Stimulated activated effector memory CD8-positive, alpha-beta T cell treated with anti-CD3 and anti-CD28 coated beads, Interleukin-12 subunit alpha, Interleukin-12 subunit beta, amount 100 ng/mL, for 72 hours (primary cell): ENCODE data around the gene MAP3K15.

Experiments used
- ATAC-seq: fragments of 150-1000 bp; cut with Tn5 transposase; 2 replicates; pipeline ENCODE4 v1.10.0; 2021
- DNase-seq, 2 donors: peaks; one replicate each; pipeline ENCODE4 v3.0.0; 2021 to 2022; ENCODE audit warnings: low spot score in 2 of 2
- H3K27ac Mint-ChIP-seq: one replicate; pipeline ENCODE4 v1.8.0; 2022; ENCODE audit warnings: mild to moderate bottlenecking, mixed read lengths
- H3K36me3 Mint-ChIP-seq: one replicate; pipeline ENCODE4 v1.8.0; 2022; ENCODE audit warnings: mild to moderate bottlenecking, mixed read lengths
- H3K4me1 Mint-ChIP-seq: one replicate; pipeline ENCODE4 v1.8.0; 2022; ENCODE audit warnings: mixed read lengths
- H3K4me3 Mint-ChIP-seq: one replicate; pipeline ENCODE4 v1.8.0; 2022; ENCODE audit warnings: mild to moderate bottlenecking, mixed read lengths
- H3K9me3 Mint-ChIP-seq: one replicate; pipeline ENCODE4 v1.8.0; 2022; ENCODE audit warnings: mixed read lengths

The MAP3K15 gene

DNA sequence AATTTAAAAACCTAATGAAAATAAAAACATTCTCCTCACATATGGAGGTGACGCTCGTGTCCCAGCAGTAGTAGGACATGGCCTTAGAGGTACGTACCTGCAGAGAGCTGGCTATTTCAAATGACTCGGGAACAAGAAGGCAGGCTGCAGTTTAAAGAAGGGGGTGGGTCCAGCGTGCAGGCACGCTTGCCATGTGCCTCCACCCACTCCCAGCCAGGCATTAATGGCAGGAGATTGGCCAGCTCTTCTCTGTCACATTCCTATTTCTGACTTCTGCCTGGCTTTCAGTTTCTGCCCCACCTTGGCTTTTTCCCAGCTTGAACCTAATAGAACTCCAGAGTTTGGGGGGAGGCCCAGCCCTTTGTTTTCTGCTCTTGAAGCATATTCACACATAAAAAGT lies 154.4 kb downstream of the MAP3K15 start:
- no peak for ATAC-seq
- Mint-ChIP-seq H3K4me1 (no peaks in the 10 kb centered on the region), H3K27ac (no peak overlapping the region), H3K9me3 (no peaks in the 10 kb centered on the region), H3K36me3 (peaks cover 82% of the 10 kb centered on the region), H3K4me3 (no peak overlapping the region)
- no peak for DNase-seq

GRCh38 chrX:19358521-19358920 lies 156.8 kb downstream of the MAP3K15 start:
- ATAC-seq, result no peak
- H3K27ac Mint-ChIP-seq, result no peak overlapping the region
- no peak overlapping the region for H3K4me3 Mint-ChIP-seq
- H3K4me1 Mint-ChIP-seq, result no peaks in the 10 kb centered on the region
- DNase-seq, result no peak
- H3K36me3 Mint-ChIP-seq, result peaks cover 90% of the 10 kb centered on the region
- no peaks in the 10 kb centered on the region for H3K9me3 Mint-ChIP-seq

DNA sequence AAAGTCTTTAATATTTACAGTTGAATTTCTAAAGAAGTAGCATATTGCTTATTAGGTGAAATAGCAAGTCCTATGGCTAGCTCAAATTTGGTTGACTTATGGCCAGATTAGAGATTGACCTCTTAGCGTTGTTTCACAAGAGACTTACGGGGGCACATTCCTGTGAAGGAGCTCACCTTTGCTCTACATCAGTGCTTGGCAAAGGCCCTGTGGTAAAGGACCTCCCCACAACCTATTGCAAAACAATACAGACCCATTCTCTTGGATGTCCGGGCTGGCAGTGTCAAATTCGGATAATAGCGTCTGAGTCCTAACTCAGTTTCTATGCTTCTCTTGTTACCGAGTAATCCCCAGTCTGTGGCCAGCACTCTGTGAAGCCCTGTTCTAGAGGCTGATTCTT lies 160.7 kb downstream of the MAP3K15 start:
- Mint-ChIP-seq H3K27ac (no peak overlapping the region), H3K9me3 (no peaks in the 10 kb centered on the region), H3K4me3 (no peak overlapping the region), H3K4me1 (peaks cover 7% of the 10 kb centered on the region), H3K36me3 (peaks cover 90% of the 10 kb centered on the region)
- no peak for ATAC-seq
- DNase-seq, result no peak

GRCh38 chrX:19350941-19351384 lies 164.3 kb downstream of the MAP3K15 start:
- H3K9me3 Mint-ChIP-seq, result no peaks in the 10 kb centered on the region
- H3K4me3 Mint-ChIP-seq, result no peak overlapping the region
- peaks cover 75% of the 10 kb centered on the region for H3K36me3 Mint-ChIP-seq
- peaks cover 7% of the 10 kb centered on the region for H3K4me1 Mint-ChIP-seq
- ATAC-seq, result peak; percentile 97
- DNase-seq, result no peak
- peak overlapping the region; percentile 79 for H3K27ac Mint-ChIP-seq

DNA sequence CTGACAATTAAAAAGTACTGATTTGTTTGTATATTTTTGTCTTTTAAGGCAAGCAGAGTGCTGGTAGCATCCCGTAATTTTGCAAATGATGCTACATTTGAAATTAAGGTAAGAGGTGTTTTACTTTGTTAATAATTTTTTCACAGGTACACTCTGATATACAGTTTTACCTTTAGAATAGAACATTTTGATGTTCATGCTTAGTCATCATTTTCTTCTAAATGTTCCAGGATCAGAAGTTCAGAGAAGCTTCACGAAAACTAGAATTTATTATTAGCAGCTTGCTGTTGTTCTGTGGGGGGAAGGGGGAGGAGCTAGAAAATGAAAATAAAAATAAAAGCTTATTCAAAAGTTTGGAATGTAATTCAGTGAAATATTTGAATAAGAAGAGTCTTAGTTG lies 166.0 kb downstream of the MAP3K15 start:
- Mint-ChIP-seq H3K9me3 (no peaks in the 10 kb centered on the region), H3K27ac (no peak overlapping the region), H3K4me1 (peaks cover 7% of the 10 kb centered on the region), H3K36me3 (peaks cover 61% of the 10 kb centered on the region), H3K4me3 (no peak overlapping the region)
- ATAC-seq (no peak), DNase-seq (no peak)

GRCh38 chrX:19347916-19348315 lies 167.4 kb downstream of the MAP3K15 start:
- no peak overlapping the region for H3K4me3 Mint-ChIP-seq
- no peaks in the 10 kb centered on the region for H3K9me3 Mint-ChIP-seq
- no peak overlapping the region for H3K27ac Mint-ChIP-seq
- H3K36me3 Mint-ChIP-seq, result peaks cover 48% of the 10 kb centered on the region
- peaks cover 11% of the 10 kb centered on the region for H3K4me1 Mint-ChIP-seq
- DNase-seq (no peak), ATAC-seq (no peak)

- peaks cover 5% of the 10 kb centered on the region for H3K4me1 Mint-ChIP-seq
- H3K9me3 Mint-ChIP-seq, result no peaks in the 10 kb centered on the region
- H3K36me3 Mint-ChIP-seq, result peaks cover 15% of the 10 kb centered on the region
- peak overlapping the region; percentile 85 for H3K27ac Mint-ChIP-seq
- H3K4me3 Mint-ChIP-seq, result peak overlapping the region; percentile 82
- DNase-seq (no peak), ATAC-seq (no peak)
These were observed 170.6 kb downstream of the MAP3K15 start for GRCh38 chrX:19344661-19345060.

DNA sequence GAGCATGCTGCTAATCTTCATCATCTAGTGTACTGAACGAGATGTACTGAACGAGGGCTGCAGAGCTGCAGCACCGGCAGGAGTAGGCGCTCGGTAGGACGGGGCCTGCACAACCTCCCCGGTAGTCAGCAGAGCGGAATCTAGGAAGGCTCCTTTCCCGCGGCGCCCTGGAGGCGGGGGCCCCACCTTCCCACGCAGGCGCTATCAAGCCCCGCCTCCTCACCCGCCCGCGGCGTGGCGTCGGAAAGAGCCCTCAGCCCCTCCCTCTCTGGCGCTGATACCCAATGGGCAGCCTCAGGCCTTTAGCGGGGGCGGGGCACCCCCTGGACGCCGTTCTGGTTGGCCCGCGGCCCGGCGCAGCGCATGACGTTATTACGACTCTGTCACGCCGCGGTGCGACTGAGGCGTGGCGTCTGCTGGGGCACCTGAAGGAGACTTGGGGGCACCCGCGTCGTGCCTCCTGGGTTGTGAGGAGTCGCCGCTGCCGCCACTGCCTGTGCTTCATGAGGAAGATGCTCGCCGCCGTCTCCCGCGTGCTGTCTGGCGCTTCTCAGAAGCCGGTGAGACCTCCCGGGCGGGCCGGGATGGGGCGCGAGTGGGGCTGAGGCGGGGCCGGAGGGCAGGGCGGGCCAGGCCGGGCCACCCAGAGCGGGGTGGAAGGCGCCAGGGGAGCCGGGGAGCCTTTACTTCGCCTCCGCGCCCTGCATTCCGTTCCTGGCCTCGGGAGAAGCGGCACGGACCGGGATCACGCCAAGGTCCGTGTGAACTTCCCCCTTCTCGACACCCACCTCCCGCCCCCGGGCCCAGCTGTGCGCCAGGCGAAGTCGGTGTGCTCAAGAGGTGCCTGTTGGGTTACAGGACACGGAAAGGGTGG lies 171.5 kb downstream of the MAP3K15 start, which contains the start of gene PDHA1:
TSS of gene PDHA1 (plus strand) at position 393 of the 874 bp plus-strand sequence. CDS start at position 504, 111 bp downstream.
- H3K9me3 Mint-ChIP-seq, result no peaks in the 10 kb centered on the region
- ATAC-seq (peak; percentile 98), DNase-seq (peak; percentile 74 to 90)
- peaks cover 5% of the 10 kb centered on the region for H3K4me1 Mint-ChIP-seq
- H3K36me3 Mint-ChIP-seq, result peaks cover 11% of the 10 kb centered on the region
- H3K27ac Mint-ChIP-seq, result peak within 1 kb of the TSS; percentile 85
- H3K4me3 Mint-ChIP-seq, result peak within 1 kb of the TSS; percentile 82

GRCh38 chrX:19343085-19343534 lies 172.2 kb downstream of the MAP3K15 start:
- DNase-seq, result no peak
- Mint-ChIP-seq H3K4me3 (peak overlapping the region; percentile 82), H3K36me3 (peaks cover 6% of the 10 kb centered on the region), H3K4me1 (peaks cover 5% of the 10 kb centered on the region), H3K9me3 (no peaks in the 10 kb centered on the region), H3K27ac (peak overlapping the region; percentile 85)
- ATAC-seq, result no peak

DNA sequence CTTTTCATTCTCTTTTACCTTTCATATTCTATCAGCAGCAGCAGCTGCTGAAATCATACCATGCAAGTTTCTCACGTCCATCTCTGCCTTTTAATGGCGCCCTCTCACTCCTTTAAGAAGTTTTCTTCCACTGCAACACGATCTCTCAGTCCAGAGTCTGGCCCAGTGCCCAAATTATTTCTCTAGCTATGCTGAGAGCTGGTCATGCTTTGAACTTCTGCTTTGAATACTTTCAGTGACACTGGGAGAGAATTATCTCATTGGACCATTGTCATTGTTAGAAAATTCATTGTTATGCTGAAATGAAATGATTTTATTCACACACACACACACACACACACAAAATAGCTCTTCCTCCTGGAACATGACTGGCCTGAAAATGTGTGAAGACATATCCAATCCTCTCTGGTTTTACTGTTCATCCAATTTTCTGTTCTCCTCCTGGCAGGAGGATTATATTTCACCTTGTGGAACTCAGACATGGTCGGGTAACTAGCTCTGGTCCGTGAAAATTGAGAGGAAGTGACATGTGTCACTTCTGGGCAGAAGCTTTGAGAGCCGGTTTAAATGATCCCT lies 172.9 kb downstream of the MAP3K15 start:
- DNase-seq, result no peak
- ATAC-seq, result no peak
- peak overlapping the region; percentile 85 for H3K27ac Mint-ChIP-seq
- H3K36me3 Mint-ChIP-seq, result peaks cover 6% of the 10 kb centered on the region
- H3K4me3 Mint-ChIP-seq, result no peak overlapping the region
- no peaks in the 10 kb centered on the region for H3K9me3 Mint-ChIP-seq
- peaks cover 5% of the 10 kb centered on the region for H3K4me1 Mint-ChIP-seq

DNA sequence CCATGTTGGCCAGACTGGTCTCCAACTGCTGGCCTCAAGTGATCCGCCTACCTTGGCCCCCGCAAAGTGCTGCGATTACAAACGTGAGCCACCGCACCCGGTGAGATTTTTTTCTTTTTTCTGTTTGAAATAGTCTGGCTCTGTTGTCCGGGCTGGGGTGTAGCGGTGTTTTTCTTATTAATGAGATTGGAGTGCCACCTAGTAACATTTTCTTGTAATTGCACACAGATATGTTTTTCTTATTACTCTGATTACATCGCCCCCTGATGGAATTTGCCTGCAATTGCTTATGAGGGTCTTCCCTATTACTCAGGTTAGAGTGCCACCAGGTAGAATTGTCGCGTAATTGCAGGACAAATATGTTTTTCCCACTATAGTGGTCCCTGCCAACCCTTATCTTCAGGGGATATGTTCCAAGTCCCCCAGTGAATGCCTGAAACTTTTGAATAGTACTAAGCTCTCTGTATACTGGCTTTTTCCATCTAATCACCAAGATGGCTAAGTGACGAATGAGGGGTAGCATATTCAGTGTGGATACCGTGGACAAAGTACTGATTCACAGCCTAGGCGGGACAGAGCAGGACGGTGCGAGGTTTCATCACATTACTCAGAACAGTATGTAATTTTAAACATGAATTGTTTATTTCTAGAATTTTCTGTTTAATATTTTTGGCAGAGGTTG lies 180.2 kb downstream of the MAP3K15 start:
- ATAC-seq (no peak), DNase-seq (no peak)
- Mint-ChIP-seq H3K4me1 (no peaks in the 10 kb centered on the region), H3K27ac (no peak overlapping the region), H3K36me3 (no peaks in the 10 kb centered on the region), H3K4me3 (no peak overlapping the region), H3K9me3 (no peaks in the 10 kb centered on the region)

DNA sequence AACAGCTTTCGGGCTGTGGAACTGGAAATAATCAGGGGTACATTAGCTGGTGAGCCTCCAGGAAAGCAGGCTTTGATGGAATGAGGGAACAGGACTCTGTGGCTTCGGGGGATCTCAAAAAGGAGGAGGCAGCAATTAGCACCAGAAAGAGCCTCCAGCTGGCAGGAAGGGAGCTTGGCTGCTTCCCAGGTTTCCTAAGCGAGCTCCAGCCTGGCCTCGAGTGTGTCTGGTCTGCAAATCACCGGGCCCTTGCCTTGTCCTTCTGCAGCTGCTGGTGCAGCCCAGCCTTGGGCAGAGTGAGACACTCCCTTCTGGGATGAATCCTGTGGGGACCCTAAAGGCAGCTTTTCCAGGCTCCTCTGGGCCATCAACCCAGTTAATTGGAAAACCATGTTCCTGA lies 182.3 kb downstream of the MAP3K15 start:
- H3K9me3 Mint-ChIP-seq, result no peaks in the 10 kb centered on the region
- DNase-seq (no peak), ATAC-seq (no peak)
- no peaks in the 10 kb centered on the region for H3K36me3 Mint-ChIP-seq
- H3K4me1 Mint-ChIP-seq, result no peaks in the 10 kb centered on the region
- no peak overlapping the region for H3K4me3 Mint-ChIP-seq
- H3K27ac Mint-ChIP-seq, result no peak overlapping the region

DNA sequence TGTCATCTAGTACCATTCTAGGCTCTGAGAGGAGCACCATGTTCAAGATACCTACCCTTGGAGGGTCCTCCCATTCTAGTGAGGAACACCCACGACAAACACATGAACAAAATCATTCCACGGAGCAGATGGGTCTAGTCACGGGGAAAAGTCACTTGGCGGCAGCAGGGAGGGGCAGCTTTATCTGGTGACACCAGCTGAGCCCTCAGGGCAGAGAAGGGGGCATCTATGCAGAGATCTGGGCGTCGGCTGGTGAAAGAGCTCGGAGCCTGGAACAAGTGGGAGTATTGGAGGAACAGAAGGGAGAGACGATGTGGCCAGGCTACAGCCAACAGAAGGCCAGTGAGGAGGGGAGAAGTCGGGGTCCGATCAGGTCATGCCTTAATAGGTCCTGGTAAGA lies 183.5 kb downstream of the MAP3K15 start:
- no peaks in the 10 kb centered on the region for H3K4me1 Mint-ChIP-seq
- DNase-seq, result no peak
- no peaks in the 10 kb centered on the region for H3K36me3 Mint-ChIP-seq
- H3K4me3 Mint-ChIP-seq, result no peak overlapping the region
- no peaks in the 10 kb centered on the region for H3K9me3 Mint-ChIP-seq
- no peak for ATAC-seq
- no peak overlapping the region for H3K27ac Mint-ChIP-seq

- Mint-ChIP-seq H3K4me1 (no peaks in the 10 kb centered on the region), H3K4me3 (no peak overlapping the region), H3K27ac (no peak overlapping the region), H3K9me3 (no peaks in the 10 kb centered on the region), H3K36me3 (no peaks in the 10 kb centered on the region)
- DNase-seq (no peak), ATAC-seq (no peak)
These were observed 188.7 kb downstream of the MAP3K15 start for GRCh38 chrX:19326567-19326966.
